GM23248 (cell line): ENCODE results near the gene RAI14. TPM values are rescaled to one million over a fixed set of nuclear protein-coding genes. Genes with fewer than 3 reads are reported as not detected.
"Not testable (repeated sequence)": the region's sequence is repeated elsewhere in the genome, so short reads cannot be mapped to it uniquely, and the experiment has no call there.

Experiments
- DNase-seq: peaks from one replicate; pipeline ENCODE4 v3.0.0-alpha.2; 2015
- H2AFZ ChIP-seq: fragments of 200-600 bp; sonication (generic); 2 replicates; pipeline ENCODE4 v1.6.1; 2016; ENCODE audit warnings: antibody characterized with exemption
- H3F3A ChIP-seq: fragments of 200-600 bp; sonication (generic); 2 replicates; pipeline ENCODE4 v1.6.1; 2016; ENCODE audit warnings: mild to moderate bottlenecking, antibody characterized with exemption, mixed run types; ENCODE audit not compliant: insufficient read depth
- H3K27ac ChIP-seq: fragments of 200-600 bp; sonication (generic); 2 replicates; pipeline ENCODE4 v1.5.1; 2016; ENCODE audit warnings: mild to moderate bottlenecking
- H3K27me3 ChIP-seq: fragments of 200-600 bp; sonication (generic); replicated peaks from 2 replicates; pipeline ENCODE4 v1.6.1; 2016; ENCODE audit warnings: mild to moderate bottlenecking; ENCODE audit not compliant: insufficient read depth
- H3K36me3 ChIP-seq: fragments of 200-600 bp; sonication (generic); 2 replicates; pipeline ENCODE4 v1.6.1; 2016; ENCODE audit warnings: low read depth, mild to moderate bottlenecking
- H3K4me1 ChIP-seq: fragments of 200-600 bp; sonication (generic); 2 replicates; pipeline ENCODE4 v1.6.1; 2016; ENCODE audit warnings: mild to moderate bottlenecking; ENCODE audit not compliant: insufficient read depth
- H3K4me2 ChIP-seq: fragments of 200-600 bp; sonication (generic); one replicate; pipeline ENCODE4 v1.6.1; 2016; ENCODE audit warnings: mild to moderate bottlenecking; ENCODE audit not compliant: unreplicated experiment
- H3K4me3 ChIP-seq: fragments of 200-600 bp; sonication (generic); 2 replicates; pipeline ENCODE4 v1.5.1; 2016; ENCODE audit warnings: mild to moderate bottlenecking
- H3K79me2 ChIP-seq: fragments of 200-600 bp; sonication (generic); 2 replicates; pipeline ENCODE4 v1.6.1; 2016; ENCODE audit warnings: mild to moderate bottlenecking; ENCODE audit not compliant: insufficient read depth
- H3K9ac ChIP-seq: fragments of 200-600 bp; sonication (generic); 2 replicates; pipeline ENCODE4 v1.6.1; 2016; ENCODE audit warnings: mild to moderate bottlenecking
- H3K9me2 ChIP-seq: fragments of 200-600 bp; sonication (generic); 2 replicates; pipeline ENCODE4 v1.6.1; 2016; ENCODE audit warnings: mixed run types, mild to moderate bottlenecking, moderate library complexity; ENCODE audit not compliant: insufficient read depth
- H3K9me3 ChIP-seq: fragments of 200-600 bp; sonication (generic); one replicate; pipeline ENCODE4 v1.6.1; 2017; ENCODE audit warnings: low read depth
- H4K20me1 ChIP-seq: fragments of 200-600 bp; sonication (generic); 2 replicates; pipeline ENCODE4 v1.6.0; 2016; ENCODE audit not compliant: insufficient read depth
- EZH2 ChIP-seq: fragments of 200-600 bp; sonication (generic); IDR thresholded peaks from 2 replicates; pipeline ENCODE4 v1.6.1; 2018; ENCODE audit warnings: antibody characterized with exemption, mild to moderate bottlenecking; ENCODE audit not compliant: insufficient read depth, poor library complexity, severe bottlenecking
- EZH2phosphoT487 ChIP-seq: fragments of 200-600 bp; sonication (generic); IDR thresholded peaks from 2 replicates; pipeline ENCODE4 v1.6.1; 2018; ENCODE audit warnings: antibody characterized with exemption, moderate library complexity, mild to moderate bottlenecking, low read depth; ENCODE audit not compliant: insufficient read depth
- WGBS, 2 experiments: methylation state at CpG; one replicate each; pipeline ENCODE4 v1.1.6; 2015 to 2017; ENCODE audit warnings: low lambda C conversion rate in 2 of 2, low coverage in 1 of 2; ENCODE audit errors: missing lambda C conversion rate in 2 of 2; 5-methylcytosine and 5-hydroxymethylcytosine counted together
- in situ Hi-C: fragments of 300-500 bp; cut with MboI; formaldehyde crosslinking; loops from 2 replicates; pipeline ENCODE4 v1.15.0; 2020
- polyA plus RNA-seq: library from polyadenylated mRNA; unstranded; fragments of >200 nt; fragmentation: Nextera tagmentation; extraction: Ambion mirVana; gene quantifications from 2 replicates; pipeline ENCODE4 v1.2.1, GENCODE V29; 2016
- total RNA-seq: library from RNA; depleted of rRNA; stranded (reverse); fragments of >200 nt; shearing (Covaris generic); gene quantifications from 2 replicates; pipeline ENCODE4 v1.2.3, GENCODE V29; 2014

The RAI14 gene
- total and polyA plus RNA-seq, 2 experiments from 2014 or later: 116 to 124 TPM

DNA sequence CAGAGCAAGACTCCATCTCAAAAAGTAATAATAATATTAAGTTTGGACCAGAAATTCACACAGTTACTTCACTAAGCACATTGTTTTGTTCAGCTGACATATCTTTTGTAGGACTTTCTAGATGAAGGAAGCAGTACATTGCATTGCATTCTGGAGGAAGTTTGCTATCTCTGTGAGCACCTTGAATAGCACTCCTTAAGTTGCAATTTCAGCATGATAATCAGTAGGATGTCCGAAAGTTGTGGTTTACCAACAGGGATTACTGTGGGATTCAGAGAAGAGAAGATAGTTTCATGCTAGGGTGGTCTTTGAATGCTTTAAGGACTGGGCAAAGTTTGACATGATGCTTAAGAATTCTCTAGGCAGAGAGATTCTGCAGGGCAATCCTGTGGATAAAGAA is 164.5 kb downstream of the RAI14 start:
- Histone ChIP-seq H3K4me1 (peaks cover 5% of the 10 kb centered on the region; the same call in 1 of the 2 replicates), H2AFZ (no peak overlapping the region), H3F3A (peaks cover 7% of the 10 kb centered on the region; the same call in 1 of the 2 replicates), H3K9me2 (no peaks in the 10 kb centered on the region), H3K27ac (no peak overlapping the region), H3K4me3 (no peak overlapping the region), H3K36me3 (peaks cover 83% of the 10 kb centered on the region), H3K9ac (no peak overlapping the region), H3K79me2 (no peaks in the 10 kb centered on the region; the same call in 1 of the 2 replicates), H3K4me2 (no peak overlapping the region), H3K27me3 (no peaks in the 10 kb centered on the region), H4K20me1 (no peaks in the 10 kb centered on the region), H3K9me3 (no peaks in the 10 kb centered on the region)
- no peak for DNase-seq
- in situ Hi-C loops: no loop called here
- TF ChIP-seq EZH2 (no peak), EZH2phosphoT487 (no peak)
- WGBS, 2 experiments: 96 to 100% methylated on average over 1 of the region's 1 CpG

DNA sequence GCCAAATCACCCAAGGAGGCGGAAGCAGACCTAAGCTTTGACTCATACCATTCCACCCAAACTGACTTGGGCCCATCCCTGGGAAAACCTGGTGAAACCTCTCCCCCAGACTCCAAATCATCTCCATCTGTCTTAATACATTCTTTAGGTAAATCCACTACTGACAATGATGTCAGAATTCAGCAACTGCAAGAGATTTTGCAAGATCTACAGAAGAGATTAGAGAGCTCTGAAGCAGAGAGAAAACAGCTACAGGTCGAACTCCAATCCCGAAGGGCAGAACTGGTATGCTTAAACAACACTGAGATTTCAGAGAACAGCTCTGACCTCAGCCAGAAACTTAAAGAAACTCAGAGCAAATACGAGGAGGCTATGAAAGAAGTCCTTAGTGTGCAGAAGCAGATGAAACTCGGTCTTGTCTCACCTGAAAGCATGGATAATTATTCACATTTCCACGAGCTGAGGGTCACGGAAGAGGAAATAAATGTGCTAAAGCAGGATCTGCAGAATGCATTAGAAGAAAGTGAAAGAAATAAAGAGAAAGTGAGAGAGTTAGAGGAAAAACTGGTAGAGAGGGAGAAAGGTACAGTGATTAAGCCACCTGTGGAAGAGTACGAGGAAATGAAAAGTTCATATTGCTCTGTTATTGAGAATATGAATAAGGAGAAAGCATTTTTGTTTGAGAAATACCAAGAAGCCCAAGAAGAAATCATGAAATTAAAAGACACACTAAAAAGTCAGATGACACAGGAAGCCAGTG is 167.0 kb downstream of the RAI14 start:
- no peak overlapping the region for H2AFZ ChIP-seq
- H3F3A ChIP-seq: peaks cover 18% of the 10 kb centered on the region; the same call in 1 of the 2 replicates
- WGBS, 2 experiments: 98% methylated on average over 8 of the region's 8 CpGs
- H3K27me3 ChIP-seq: no peaks in the 10 kb centered on the region
- TF ChIP-seq EZH2phosphoT487 (no peak), EZH2 (no peak)
- H3K9me3 ChIP-seq: no peaks in the 10 kb centered on the region
- H3K4me1 ChIP-seq: no peaks in the 10 kb centered on the region
- H3K4me2 ChIP-seq: no peak overlapping the region
- H4K20me1 ChIP-seq: no peaks in the 10 kb centered on the region
- no peak overlapping the region for H3K4me3 ChIP-seq
- H3K9ac ChIP-seq: no peak overlapping the region
- DNase-seq: no peak
- in situ Hi-C loops: no loop called here
- no peaks in the 10 kb centered on the region for H3K9me2 ChIP-seq
- H3K79me2 ChIP-seq: peaks cover 8% of the 10 kb centered on the region
- H3K27ac ChIP-seq: no peak overlapping the region
- H3K36me3 ChIP-seq: peaks cover 87% of the 10 kb centered on the region

DNA sequence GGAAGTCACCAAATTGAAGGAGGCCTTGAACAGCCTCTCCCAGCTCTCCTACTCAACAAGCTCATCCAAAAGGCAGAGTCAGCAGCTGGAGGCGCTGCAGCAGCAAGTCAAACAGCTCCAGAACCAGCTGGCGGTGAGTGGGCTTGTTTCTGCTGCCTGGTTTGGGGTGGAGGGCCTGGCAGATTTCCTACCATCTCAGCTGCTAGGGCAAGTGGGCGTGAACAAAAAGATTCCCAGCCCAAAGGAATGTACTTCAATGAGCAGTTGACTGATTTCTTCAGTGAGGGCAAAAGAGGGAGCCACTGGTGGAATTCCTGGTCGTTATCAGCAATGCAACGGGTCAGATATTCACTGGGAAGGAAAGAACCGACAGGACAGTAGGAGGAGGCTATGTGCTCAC is 170.2 kb downstream of the RAI14 start:
- no peak overlapping the region for H2AFZ ChIP-seq
- no peak for DNase-seq
- no peak for TF ChIP-seq EZH2phosphoT487
- no peak for TF ChIP-seq EZH2
- no peaks in the 10 kb centered on the region for H3K9me3 ChIP-seq
- no peaks in the 10 kb centered on the region for H3K9me2 ChIP-seq
- H4K20me1 ChIP-seq: no peaks in the 10 kb centered on the region
- no peak overlapping the region for H3K4me3 ChIP-seq
- H3K27ac ChIP-seq: no peak overlapping the region
- H3K27me3 ChIP-seq: no peaks in the 10 kb centered on the region
- H3K9ac ChIP-seq: no peak overlapping the region
- H3K4me1 ChIP-seq: no peaks in the 10 kb centered on the region
- H3K79me2 ChIP-seq: peaks cover 11% of the 10 kb centered on the region
- peaks cover 18% of the 10 kb centered on the region; the same call in 1 of the 2 replicates for H3F3A ChIP-seq
- H3K36me3 ChIP-seq: peaks cover 87% of the 10 kb centered on the region
- WGBS, 2 experiments: 98 to 99% methylated on average over 6 of the region's 6 CpGs
- in situ Hi-C loops: no loop called here
- no peak overlapping the region for H3K4me2 ChIP-seq

DNA sequence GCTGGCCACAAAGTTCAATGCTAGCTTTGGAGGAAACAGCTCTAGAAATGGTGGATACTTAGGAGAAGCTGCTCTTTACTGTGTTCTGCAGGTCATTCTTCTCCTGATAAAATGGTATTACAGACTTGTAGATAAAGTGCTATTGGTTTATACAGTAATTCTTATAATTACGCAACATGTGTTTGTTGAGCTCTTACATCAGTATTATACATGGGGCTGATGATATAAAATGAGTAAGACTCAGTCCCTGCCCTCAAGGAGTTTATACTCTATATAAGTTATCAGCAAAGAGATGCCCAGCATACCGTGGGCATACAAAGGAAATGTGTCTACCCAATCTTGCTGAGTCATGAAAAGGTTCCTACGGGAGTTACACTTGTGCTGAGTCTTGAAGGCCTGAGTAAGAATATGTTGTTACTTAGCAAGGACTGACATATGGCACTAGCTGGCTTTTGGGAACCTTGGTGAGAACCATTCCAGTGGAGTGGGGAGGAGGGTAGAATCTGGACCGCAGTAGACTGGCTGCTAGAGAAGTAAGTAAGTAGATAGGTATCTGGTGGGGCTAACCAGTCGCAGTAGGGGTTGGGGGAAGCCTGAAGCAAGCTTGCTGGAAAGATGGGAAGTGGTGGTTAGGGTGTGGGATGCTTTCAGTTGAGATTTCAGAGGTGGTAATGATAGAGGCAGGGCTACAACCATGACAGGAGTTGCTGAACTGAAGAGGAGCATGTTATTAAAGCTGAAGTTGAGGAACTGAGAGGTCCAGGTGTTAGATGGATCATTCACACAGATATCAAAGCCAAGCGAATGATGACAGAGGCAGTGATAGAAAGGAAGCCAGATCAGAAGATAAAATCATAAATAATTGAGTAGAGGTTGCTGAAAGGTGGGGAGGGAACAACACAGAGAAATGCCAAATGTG is 171.7 kb downstream of the RAI14 start:
- H4K20me1 ChIP-seq: no peaks in the 10 kb centered on the region
- H3K36me3 ChIP-seq: peaks cover 96% of the 10 kb centered on the region
- WGBS, 2 experiments: 97 to 100% methylated on average over 6 of the region's 6 CpGs
- H3K9me2 ChIP-seq: no peaks in the 10 kb centered on the region
- no peak for TF ChIP-seq EZH2phosphoT487
- TF ChIP-seq EZH2: no peak
- no peak overlapping the region for H3K27ac ChIP-seq
- no peak overlapping the region for H3K9ac ChIP-seq
- H2AFZ ChIP-seq: no peak overlapping the region
- in situ Hi-C loops: no loop called here
- H3K27me3 ChIP-seq: no peaks in the 10 kb centered on the region
- no peak for DNase-seq
- H3K4me2 ChIP-seq: no peak overlapping the region
- H3F3A ChIP-seq: peaks cover 29% of the 10 kb centered on the region; the same call in 1 of the 2 replicates
- H3K4me1 ChIP-seq: no peaks in the 10 kb centered on the region
- peaks cover 11% of the 10 kb centered on the region for H3K79me2 ChIP-seq
- H3K9me3 ChIP-seq: no peaks in the 10 kb centered on the region
- no peak overlapping the region for H3K4me3 ChIP-seq

DNA sequence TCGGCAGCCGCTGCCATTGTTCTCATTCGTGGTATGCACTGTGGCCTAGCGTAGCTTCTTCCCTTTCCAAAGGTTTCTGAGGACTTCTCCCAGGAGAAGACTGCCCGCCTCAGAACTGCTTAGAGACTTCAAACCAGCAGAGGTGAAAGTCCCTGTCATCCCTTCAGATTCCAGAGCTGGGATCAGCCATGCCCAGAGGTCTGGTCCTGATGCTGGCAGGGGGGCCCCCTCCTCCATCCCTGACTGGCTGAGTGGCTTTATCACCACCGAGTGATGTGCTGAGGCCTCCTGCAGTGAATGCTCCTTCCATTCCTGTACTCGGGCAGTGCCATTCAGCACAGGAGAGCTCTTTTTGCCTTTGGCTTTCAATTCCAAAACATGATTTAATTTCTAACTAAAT is 174.7 kb downstream of the RAI14 start:
- Histone ChIP-seq H3K79me2 (peaks cover 11% of the 10 kb centered on the region; the same call in 1 of the 2 replicates), H3F3A (peaks cover 52% of the 10 kb centered on the region), H3K36me3 (peaks cover 81% of the 10 kb centered on the region)
- in situ Hi-C loops, H3K27ac ChIP-seq, H3K27me3 ChIP-seq, DNase-seq, H3K4me1 ChIP-seq, H3K9ac ChIP-seq, H3K4me3 ChIP-seq, H3K4me2 ChIP-seq, H2AFZ ChIP-seq, H4K20me1 ChIP-seq, H3K9me2 ChIP-seq, H3K9me3 ChIP-seq: not testable (repeated sequence)
- 50 to 54% methylated on average over 7 of the region's 7 CpGs for WGBS, 2 experiments
